BE2C (cell line): ENCODE results near the gene CCDC70.

Experiments used
- DNase-seq: peaks from one replicate; pipeline ENCODE4 v3.0.0-alpha.2; 2020
- H3K27me3 ChIP-seq: fragments of 250-450 bp; sonication (Bioruptor Pico); 2 replicates; pipeline ENCODE4 v1.5.1; 2020; ENCODE audit warnings: mild to moderate bottlenecking
- H3K36me3 ChIP-seq: fragments of 250-450 bp; sonication (Bioruptor Pico); 2 replicates; pipeline ENCODE4 v1.5.1; 2020; ENCODE audit warnings: mild to moderate bottlenecking
- H3K4me1 ChIP-seq: fragments of 250-450 bp; sonication (Bioruptor Pico); 2 replicates; pipeline ENCODE4 v1.5.1; 2020
- H3K4me3 ChIP-seq: 2 replicates; pipeline ENCODE4 v1.5.1; 2011; ENCODE audit warnings: low read depth, low read length
- H3K9me3 ChIP-seq: fragments of 250-450 bp; sonication (Bioruptor Pico); 2 replicates; pipeline ENCODE4 v1.5.1; 2020
- TF ChIP-seq, protein P1 (sequence below): IDR thresholded peaks from 2 replicates; pipeline ENCODE4 v1.5.1; 2012; ENCODE audit warnings: mild to moderate bottlenecking, low read depth, low read length

The CCDC70 gene

DNA sequence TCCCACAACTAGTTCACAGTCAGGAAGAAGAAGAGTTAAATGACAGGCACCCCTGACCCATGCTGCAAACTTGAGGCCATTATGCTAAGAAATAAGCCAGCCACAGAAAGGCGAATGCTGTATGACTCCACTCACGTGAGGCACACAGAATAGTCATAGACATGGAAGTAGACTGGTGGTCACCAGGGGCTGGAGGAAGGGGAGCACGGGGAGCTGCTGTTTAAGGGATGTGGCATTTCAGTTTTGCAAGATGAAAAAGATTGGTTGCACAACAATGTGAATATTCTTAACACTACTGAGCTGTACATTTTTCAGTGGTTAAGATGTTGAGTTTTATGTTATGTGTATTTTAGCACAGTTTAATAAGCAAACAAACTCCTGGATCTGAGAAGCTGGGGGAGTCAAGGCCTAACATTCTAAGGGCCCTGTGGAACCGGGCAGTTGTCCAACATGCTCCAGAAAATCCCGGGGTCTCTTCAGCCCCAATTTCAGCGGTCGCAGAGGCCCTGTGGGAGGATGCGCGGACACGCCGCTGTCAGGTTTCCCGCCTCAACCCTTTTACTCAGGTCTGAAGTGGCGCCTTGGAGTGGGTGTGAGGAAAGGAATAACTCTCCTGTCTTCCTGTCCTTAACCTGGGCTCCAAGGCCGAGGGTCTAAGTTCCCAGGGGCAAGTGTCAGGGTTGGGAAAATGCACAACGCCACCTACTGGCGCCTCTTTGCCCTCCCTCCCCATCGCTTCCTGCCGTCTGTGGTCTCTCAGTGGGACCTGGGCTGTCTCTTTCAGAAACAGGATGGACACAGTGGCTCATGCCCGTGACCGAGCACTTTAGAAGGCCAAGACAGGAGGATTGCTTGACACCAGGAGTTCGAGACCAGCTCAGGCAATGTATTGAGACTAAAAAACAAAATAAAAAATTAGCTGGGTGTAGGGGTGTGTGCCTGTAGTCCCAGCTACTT is 12.3 kb upstream of the CCDC70 start:
- no peak overlapping the region for H3K4me3 ChIP-seq
- TF ChIP-seq, protein P1, sequence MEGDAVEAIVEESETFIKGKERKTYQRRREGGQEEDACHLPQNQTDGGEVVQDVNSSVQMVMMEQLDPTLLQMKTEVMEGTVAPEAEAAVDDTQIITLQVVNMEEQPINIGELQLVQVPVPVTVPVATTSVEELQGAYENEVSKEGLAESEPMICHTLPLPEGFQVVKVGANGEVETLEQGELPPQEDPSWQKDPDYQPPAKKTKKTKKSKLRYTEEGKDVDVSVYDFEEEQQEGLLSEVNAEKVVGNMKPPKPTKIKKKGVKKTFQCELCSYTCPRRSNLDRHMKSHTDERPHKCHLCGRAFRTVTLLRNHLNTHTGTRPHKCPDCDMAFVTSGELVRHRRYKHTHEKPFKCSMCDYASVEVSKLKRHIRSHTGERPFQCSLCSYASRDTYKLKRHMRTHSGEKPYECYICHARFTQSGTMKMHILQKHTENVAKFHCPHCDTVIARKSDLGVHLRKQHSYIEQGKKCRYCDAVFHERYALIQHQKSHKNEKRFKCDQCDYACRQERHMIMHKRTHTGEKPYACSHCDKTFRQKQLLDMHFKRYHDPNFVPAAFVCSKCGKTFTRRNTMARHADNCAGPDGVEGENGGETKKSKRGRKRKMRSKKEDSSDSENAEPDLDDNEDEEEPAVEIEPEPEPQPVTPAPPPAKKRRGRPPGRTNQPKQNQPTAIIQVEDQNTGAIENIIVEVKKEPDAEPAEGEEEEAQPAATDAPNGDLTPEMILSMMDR = peak; percentile 87

DNA sequence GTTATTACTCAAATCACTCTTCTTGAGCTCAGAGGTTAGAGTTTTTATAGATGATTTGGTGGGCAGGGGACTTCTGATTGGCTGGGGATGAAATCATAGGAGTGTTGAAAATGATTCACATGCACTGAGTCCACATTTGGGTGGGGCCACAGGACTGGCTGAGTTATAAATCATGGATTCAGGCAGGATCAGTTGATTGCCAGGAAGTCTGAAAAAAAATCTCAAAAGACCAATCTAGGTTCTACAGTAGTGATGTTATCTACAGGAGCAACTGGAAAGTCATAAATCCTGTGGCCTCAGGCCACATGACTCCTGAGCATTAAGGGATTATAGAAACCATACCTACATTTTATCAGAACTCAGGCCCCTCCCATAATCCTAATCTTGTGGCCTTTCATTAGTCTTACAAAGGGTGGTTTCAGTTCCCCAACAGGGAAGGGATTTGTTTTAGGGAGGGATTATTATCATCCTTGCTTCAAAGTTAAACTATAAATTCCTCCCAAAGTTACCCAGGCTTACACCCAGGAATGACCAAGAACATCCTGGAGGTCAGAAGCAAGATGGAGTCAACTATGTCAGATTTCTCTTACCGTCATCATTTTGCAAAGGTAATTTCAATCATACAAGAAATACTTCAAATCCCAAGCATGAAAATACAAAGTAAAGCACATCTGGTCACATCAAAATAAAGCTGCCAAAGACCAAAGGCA is 5.6 kb upstream of the CCDC70 start:
- no peaks in the 10 kb centered on the region; the same call in none of the 2 replicates for H3K9me3 ChIP-seq
- DNase-seq = no peak
- no peaks in the 10 kb centered on the region for H3K36me3 ChIP-seq
- peaks cover 5% of the 10 kb centered on the region; the same call in 1 of the 2 replicates for H3K27me3 ChIP-seq
- no peak overlapping the region for H3K4me3 ChIP-seq
- TF ChIP-seq, protein P1 = no peak
- H3K4me1 ChIP-seq = no peaks in the 10 kb centered on the region

More for the DNA sequence above, 12.3 kb upstream of the CCDC70 start:
- Histone ChIP-seq H3K4me1 (no peaks in the 10 kb centered on the region), H3K36me3 (no peaks in the 10 kb centered on the region), H3K27me3 (no peaks in the 10 kb centered on the region), H3K9me3 (no peaks in the 10 kb centered on the region)
- DNase-seq = peak; percentile 65

DNA sequence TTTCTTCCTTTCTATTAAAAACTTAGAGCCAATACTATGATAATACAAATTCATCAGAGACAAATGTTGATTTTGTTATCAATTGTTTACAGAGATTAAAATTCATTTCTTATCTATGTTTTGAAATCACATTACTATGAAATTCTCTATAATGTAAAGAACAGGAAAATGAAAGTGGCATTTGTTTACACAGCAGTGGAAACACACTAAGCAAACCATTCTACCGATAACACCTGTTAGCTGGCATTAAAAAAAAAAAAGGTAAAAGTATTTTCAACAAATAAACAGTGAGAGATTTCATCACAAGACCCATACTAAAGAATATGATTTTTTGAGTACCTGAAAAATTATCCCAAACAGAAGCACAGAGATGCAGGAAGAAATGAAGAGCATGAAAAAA is 4.8 kb upstream of the CCDC70 start:
- Histone ChIP-seq H3K4me1 (no peaks in the 10 kb centered on the region), H3K36me3 (no peaks in the 10 kb centered on the region), H3K27me3 (peaks cover 5% of the 10 kb centered on the region; the same call in 1 of the 2 replicates), H3K9me3 (no peaks in the 10 kb centered on the region; the same call in none of the 2 replicates), H3K4me3 (no peak overlapping the region)
- TF ChIP-seq, protein P1 = no peak
- DNase-seq = no peak

DNA sequence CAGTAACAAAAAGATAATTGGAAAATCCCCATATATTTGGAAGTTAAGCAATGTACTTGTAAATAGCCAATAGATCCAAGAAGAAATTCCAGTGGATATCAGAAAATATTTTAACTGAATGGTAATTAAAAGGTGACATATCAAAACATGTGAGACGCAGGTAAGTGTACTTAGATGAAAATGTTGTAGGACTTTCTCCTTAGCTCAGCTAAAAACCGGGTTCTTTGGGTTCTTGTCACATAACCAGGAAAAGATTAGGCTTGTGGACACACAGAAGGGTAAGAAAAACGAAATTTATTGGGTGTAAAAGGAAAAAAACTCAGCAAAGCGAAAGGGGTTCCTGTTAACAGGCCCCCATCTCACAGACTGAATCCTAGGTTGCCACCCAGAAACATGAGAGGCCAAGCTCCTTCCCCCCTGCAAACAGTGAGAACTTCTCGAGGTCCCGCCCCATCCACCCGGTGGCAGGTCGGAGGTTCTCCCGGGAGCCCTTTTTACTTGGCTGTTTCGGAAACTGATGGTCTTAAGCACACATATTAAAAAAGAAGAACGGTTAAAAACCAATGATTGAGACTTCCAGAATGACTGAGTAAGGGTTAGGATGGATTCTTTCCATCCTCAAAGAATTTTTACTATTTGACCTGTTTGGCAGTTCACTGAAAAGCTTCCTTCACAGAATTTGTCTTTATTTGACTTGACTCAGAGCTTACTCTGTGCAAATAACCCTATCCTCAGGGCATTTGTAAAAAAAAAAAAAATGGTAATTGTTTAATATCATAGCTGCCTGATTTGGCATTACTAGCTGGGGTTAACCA is 3.1 kb upstream of the CCDC70 start:
- H3K9me3 ChIP-seq = no peaks in the 10 kb centered on the region; the same call in none of the 2 replicates
- H3K4me1 ChIP-seq = no peaks in the 10 kb centered on the region
- H3K36me3 ChIP-seq = no peaks in the 10 kb centered on the region
- H3K4me3 ChIP-seq = no peak overlapping the region
- TF ChIP-seq, protein P1 = no peak
- no peak for DNase-seq
- peaks cover 5% of the 10 kb centered on the region; the same call in 1 of the 2 replicates for H3K27me3 ChIP-seq

DNA sequence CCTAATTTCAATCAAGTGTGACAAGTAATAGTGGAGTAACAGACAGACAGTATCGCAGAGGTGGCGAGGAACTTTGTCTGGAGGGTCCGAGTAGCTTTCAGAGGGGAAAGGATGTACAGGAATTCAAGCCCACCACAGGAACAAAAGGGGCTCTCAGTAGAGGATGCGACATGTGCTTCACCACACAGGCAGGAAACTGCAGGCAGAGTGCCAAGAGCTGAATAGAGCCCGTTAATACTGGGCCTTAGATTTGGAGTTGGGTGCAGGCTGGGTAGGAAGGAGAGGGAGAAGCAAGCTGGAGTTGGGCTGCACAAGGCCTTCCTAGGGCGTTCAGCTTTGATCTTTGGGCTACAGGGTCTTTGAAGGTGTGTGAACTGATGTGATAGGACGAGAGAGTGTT is 1.2 kb downstream of the CCDC70 start:
- no peaks in the 10 kb centered on the region for H3K9me3 ChIP-seq
- no peaks in the 10 kb centered on the region for H3K4me1 ChIP-seq
- no peak overlapping the region for H3K4me3 ChIP-seq
- H3K36me3 ChIP-seq = no peaks in the 10 kb centered on the region
- TF ChIP-seq, protein P1 = no peak
- peaks cover 5% of the 10 kb centered on the region; the same call in 1 of the 2 replicates for H3K27me3 ChIP-seq
- DNase-seq = no peak
